GM21526 (cell line): Measurements from ENCODE around the gene GPR84.
"Not testable (repeated sequence)": the region's sequence is repeated elsewhere in the genome, so short reads cannot be mapped to it uniquely, and the experiment has no call there.

ENCODE experiments used
- ATAC-seq: cut with Tn5 transposase; IDR thresholded peaks from one replicate; pipeline ENCODE4 v1.9.1; 2021; ENCODE audit warnings: moderate library complexity; ENCODE audit not compliant: unreplicated experiment, low FRiP score

GPR84 gene

GRCh38 chr12:54357506-54358190, 6.6 kb downstream of the GPR84 start:
- ATAC-seq: no peak

GRCh38 chr12:54356951-54357356, 7.3 kb downstream of the GPR84 start:
- no peak for ATAC-seq

DNA sequence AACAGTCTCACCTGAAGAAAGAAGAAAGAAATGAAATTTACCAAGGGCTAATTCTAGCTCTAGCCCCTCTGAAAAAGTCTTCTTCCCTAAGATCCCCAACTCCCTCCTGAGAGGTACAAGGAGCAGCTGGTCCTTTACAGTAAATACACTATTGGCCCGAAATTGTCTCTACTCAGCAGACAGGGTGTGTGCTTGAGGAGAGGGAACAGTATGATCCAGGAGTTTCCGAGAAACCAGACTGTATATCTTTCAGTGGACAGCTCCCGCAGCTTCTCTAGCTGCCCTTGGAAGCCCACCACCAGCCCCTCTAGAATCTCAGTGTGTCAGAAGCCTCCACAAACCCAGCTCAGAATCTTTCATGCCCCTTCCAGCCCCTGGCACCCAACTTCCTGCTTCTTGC, 8.1 kb downstream of the GPR84 start:
- ATAC-seq: no peak

- ATAC-seq: no peak
These were observed 9.0 kb downstream of the GPR84 start for GRCh38 chr12:54355104-54355815.

DNA sequence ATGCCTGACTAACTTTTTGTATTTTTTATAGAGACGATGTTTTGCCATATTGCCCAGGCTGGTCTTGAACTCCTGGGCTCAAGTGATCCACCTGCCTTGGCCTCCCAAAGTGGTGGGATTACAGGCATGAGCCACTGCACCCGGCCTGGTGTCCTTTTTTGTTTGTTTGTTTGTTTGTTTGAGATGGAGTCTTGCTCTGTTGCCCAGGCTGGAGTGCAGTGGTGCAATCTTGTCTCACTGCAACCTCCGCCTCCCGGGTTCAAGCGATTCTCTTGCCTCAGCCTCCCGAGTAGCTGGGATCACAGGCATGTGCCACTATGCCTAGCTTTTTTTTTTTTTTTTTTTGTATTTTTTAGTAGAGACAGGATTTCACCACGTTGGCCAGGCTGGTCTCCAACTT, 10.0 kb downstream of the GPR84 start:
- ATAC-seq: not testable (repeated sequence)

GRCh38 chr12:54352891-54353874, 11.1 kb downstream of the GPR84 start:
- ATAC-seq: no peak

- ATAC-seq: no peak
These were observed 12.2 kb downstream of the GPR84 start for GRCh38 chr12:54352022-54352531.

GRCh38 chr12:54351341-54351740, 12.9 kb downstream of the GPR84 start:
- ATAC-seq: no peak

- no peak for ATAC-seq
These were observed 13.5 kb downstream of the GPR84 start for GRCh38 chr12:54350743-54351142.

DNA sequence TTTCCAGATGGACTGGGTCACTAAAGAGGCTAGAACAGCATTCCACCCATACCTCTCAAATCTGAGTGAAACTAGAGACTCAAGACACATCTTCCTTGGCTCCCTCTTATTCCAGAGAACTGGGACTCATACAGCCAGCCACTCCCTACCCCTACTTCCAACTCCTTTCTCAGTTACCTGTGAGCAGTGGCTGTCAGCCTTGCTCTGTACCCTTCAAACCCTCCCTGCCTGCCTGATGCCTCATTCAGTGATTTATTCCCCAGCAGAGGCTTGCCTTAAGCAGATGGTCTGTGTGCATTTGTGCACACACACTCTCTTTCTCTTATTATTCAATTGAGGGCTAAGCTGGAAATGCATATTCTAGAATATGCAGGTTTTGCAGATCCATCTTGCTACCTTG, 14.6 kb downstream of the GPR84 start:
- ATAC-seq: no peak

DNA sequence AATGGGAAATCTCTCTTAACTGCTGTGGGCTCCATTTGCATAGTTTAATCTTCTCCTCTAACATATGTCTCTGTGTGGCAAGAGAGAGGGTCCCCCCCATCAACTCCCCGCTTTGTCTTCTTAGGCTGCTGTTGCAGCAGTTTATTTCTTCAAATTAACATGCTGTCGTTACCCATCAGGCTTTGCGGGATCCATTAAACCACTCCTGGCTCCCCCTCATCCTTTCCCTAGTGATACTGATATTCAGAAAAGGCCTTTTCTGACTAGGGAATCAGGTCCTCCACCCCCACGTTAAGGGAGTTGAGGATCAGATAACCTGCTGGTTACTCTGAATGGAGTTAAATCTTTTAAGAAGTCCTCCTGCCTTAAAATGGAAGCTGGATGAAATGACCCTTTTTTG, 15.2 kb downstream of the GPR84 start:
- ATAC-seq: no peak

DNA sequence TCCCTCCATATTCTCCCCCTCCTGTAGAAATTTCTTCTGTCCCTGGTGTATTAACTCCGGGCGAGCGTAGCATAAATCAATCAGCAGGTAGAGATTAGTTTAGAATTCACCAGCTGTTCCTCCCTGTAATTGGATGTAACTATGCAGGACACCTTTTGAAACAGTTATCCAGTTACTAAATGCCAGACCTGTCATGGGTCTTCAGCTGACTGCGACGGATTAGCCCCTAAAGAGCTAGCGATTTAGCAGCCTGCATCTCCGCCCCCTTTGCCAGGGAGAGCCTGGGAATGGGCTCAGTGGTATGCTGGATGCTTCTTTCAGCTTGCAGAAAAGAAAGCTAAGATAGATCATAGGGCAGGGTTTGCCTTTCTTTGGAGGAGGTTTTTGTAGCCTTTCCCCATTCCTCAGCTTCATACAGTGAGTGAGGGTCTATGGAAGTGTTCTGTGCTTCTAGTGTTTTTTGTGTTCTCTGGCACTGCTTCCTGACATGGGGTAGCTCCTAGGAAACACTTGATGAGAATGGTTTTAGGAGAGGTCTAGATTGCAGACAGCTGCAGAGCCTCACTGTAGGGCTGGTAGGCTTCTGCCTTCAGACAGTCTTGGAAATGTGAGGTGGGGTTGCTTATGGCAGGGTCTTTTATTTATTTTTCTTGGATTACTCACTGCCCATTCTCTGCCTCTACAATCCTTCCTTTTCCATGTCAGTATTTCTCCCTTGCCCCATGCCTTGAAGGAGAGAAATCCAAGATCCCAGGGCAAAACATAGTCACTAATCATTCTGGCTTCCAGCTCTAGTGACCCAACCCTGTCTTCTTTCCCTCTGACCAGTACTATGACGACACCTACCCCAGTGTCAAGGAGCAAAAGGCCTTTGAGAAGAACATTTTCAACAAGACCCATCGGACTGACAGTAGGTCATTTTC, 22.6 kb downstream of the GPR84 start:
- no peak for ATAC-seq

DNA sequence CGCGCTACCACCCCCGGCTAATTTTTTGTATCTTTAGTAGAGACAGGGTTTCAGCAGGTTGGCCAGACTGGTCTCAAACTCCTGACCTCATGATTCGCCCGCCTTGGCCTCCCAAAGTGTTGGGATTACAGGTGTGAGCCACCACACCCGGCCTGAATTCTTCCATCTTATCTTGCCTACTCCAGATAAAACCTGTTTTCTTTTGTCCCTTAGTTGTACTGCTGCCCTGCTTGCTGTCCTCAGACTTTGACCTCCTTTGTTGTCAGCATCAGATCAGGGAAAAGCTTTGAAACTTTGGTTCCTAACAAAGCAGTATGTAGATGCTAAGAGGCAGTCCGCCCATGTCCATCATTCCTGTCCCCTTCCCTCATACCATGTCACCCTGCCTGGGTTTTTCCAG, 23.4 kb downstream of the GPR84 start:
- ATAC-seq: no peak

DNA sequence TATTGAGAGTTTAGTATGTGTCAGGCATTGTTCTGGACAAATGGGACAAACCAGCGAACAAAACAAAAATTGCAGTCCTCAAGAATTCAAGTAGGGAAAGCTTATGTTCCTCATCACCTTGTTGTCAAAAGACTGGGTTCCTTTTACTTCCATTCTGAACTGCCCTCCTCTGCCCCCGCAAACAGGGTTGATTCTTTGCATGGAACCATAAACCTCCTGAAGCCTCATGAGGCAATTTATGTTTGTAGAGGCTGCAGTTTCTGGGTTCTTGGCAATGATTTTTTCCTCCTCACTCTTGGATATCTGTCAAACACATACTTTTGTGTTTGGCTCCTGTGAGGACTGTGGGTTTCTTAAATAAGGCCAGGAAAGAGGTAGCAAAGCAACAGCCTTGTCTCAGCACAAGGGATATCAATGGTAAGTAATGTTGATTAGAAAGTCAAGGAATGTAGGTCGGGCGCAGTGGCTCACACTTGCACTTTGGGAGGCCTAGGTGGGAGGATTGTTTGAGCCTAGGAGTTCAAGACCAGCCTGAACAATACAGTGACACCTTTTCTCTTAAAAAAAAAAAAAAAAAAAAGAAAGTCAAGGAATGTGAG, 25.5 kb downstream of the GPR84 start:
- no peak for ATAC-seq

GRCh38 chr12:54337854-54338650, 26.2 kb downstream of the GPR84 start:
- ATAC-seq: no peak

GRCh38 chr12:54337280-54337842, 26.9 kb downstream of the GPR84 start:
- ATAC-seq: no peak

DNA sequence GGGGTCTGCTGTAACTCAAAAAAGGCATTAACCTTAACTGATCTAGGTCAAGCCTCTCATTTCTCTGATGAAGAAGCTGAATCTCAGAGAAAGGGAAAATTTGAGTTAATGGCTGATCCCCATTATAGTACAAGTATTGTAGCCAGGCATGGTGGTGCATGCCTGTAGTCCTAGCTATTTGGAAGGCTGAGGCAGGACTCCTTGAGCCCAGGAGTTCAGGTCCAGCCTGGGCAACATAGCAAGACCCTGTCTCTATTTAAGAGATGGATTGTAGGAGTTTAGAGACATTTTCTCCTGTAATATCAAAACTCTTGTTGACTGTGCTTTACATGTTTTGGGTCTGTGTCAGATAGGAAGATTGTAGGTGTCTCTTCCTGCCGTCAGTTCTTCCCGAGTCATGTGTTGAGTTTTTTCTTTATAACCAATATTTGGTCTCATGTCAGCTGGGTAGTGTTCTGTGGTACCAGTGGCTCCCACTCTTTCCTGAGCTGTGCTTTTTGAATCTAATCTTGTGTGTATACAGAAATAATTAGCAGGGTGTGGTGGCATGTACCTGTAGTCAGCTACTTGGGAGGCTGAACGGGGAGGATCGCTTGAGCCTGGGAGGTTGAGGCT, 30.8 kb downstream of the GPR84 start:
- ATAC-seq: no peak

DNA sequence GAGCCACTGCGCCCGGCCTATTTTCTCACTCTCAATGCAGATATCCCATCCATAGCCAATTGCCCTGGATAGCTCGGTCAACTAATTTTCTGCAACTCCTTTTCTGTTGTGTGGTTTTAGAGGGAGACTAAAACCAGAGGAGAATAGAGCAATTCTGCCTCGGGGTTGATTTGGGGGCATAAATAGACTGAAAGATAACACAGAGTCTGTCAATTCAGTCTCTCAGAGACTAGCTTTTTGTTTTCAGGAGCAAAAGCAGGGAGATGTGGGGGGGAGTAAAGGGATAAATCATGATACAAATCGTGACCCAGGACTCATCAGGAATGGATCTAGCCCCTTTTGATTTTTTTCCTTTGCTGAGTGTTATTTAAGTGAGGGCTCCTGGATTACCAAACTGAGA, 32.8 kb downstream of the GPR84 start:
- ATAC-seq: no peak
